T follicular helper cell (primary cell): ENCODE data around the gene TCP11X2.
"Not testable (repeated sequence)": the region's sequence is repeated elsewhere in the genome, so short reads cannot be mapped to it uniquely, and the experiment has no call there.

ENCODE experiments used
- DNase-seq: peaks from one replicate; pipeline ENCODE4 v3.0.0-alpha.2; 2020; ENCODE audit warnings: low read depth
- total RNA-seq, 2 experiments: gene quantifications; one replicate each; lab custom pipeline; 2026; lab: John Stamatoyannopoulos, UW

Gene TCP11X2
- 0 reads per million in 2 experiments for total RNA-seq

DNA sequence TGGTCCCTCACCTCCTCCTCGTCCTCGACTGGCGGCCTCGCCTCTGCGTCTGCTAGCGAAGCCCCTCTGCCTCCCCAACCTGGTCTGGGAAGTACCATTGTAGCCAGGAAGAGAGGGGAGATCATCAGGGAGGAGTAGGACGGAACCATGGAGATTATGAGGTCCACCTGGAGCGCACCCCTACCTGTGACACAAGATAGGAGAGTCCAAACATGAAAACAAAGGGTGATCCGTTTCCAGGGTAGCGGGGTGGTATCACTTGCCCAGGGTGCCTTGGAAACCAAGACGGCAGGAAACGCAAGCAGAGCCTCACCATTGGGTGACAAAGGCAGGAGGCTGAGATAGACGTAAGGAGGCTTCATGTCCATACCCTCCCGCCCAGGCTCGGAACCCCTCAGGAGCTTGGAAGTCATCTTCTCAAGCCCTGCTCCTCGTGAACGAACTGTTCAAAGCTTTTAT is at the start of gene TCP11X2:
TCP11X2 (minus strand) TSS at position 51 of the 459 bp plus-strand sequence.
- DNase-seq = not testable (repeated sequence)

DNA sequence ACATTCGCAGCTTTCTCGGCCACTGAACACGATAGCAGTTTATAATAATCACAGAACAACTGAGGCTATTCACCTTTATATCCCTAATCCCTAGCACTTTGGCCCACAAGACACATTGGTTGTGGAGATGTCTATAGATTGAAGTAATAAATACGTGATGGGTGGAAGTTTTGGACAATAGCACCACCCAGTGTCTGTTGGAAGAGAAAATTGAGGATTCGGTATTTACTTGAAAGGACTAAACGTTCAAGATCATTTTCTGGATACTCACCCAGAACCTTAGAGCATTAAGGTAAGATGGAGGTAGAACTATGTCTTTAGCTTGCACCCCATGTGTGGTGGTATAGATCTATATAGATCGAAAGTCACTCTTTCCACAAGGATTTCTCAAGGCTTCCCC is 45.7 kb upstream of the TCP11X2 start:
- DNase-seq = no peak

DNA sequence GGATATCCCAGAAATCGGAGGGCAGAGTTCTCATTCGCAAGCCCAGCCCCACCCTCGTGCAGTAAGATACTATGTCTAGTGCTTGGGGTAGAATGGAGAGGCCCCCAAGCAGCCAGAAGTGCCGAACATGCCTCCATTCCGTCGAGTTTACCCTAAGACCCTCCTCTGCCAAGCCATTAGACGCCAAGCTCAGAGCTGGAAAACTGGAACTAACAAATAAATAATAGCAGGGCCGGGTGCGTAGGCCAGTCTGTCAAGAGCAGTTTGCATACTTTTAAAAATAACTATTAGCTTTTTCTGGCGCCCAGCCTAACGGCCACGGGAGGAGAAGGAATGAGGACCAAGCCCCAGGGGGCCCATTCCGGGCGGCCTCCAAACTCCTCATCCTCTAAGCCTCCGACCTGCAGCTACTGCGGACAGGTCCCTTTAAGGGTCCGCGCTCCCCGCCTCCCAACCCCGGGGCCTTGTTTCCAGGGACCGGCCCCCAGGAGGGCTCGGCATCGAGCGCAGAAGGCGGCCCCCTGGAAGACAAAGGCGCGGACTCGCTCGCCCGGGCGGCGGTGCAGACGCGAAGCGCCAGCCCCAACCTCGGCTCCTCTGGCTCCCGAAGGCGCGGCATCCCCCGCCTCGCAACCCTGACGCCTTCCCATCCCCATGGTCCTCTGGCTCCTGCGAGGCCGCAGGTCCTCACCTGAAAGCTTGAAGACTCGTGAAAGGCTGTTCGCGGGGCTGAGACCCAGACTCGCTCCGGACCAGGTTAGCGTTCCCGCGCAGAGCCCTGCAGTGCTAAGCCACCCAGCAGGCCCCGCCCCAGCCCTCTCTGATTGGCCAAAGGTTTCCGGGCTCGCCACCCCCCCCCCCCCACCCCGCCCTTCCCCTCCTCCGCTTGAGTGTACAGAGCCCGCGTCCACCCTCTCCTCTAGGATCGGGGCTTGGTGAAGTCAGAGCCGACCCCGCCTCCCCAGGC is 44.6 kb upstream of the TCP11X2 start, which contains the start of gene TMSB15A:
TMSB15A (minus strand) TSS at position 765 of the 967 bp plus-strand sequence.
- peak; percentile 44 for DNase-seq

- no peak for DNase-seq
Observed at GRCh38 chrX:102514536-102514935, 42.9 kb upstream of the TCP11X2 start.

GRCh38 chrX:102498732-102499131 is 27.1 kb upstream of the TCP11X2 start:
- no peak for DNase-seq

DNA sequence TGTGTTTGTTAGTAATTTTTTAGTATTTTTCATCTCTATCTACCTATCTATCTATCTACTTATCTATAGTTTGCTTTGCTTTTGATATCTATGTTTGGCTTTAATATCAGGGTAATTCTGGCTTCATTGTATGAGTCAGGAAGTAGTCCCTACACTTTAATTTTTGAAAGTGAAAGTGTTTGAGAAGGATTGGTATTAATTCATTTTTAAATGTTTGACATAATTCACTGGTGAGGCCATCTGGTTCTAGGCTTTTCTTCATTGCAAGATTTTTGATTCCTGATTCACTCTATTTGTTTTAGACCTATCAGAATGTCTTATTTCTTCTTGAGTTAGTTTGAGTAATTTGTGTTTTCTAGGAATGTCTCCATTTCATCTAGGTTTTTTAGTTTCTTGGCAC is 20.2 kb upstream of the TCP11X2 start:
- no peak for DNase-seq

GRCh38 chrX:102478765-102479164 is 7.2 kb upstream of the TCP11X2 start:
- not testable (repeated sequence) for DNase-seq

GRCh38 chrX:102470215-102470614 is 1.4 kb downstream of the TCP11X2 start:
- DNase-seq = not testable (repeated sequence)

DNA sequence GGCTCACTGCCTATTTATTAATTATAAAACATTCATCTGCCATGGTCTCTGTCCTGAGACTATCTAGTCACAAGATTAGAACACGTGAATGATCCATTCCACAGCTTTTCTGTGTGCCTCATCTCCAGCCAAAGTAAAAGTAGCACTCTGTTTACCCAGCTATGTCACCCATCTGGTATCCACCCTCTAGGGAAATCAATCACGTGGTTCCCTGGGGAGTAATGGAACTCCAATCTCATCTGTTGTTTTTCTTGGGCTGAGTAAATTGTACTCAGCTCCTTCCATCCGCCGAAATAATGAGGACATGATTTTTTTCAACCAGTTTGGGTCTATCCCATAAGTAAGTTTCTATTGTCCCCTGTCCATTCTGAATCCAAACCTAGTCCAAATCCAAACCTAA is 13.0 kb downstream of the TCP11X2 start:
- not testable (repeated sequence) for DNase-seq

DNA sequence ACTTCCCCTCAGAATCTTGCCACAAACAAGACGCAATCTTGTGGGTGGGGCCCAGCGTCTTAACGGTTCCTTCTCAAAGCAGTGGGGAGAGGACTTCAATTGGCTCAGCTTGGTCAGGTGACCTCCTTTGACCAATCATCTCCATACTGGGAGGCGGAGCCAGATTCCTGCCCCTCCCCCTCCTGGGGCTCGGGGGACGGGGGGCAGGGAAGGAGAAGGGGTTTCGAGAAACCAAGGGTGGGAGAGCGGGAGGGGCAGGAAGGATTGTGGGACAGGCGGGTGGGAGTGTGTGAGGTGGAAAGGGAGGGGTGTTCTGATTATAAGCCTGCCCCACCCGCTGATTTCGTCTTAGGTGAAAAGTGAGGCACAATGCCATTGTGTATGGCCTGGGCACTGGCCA is 31.7 kb downstream of the TCP11X2 start, which contains the start of gene NXF2B:
NXF2B (minus strand) TSS at position 101 of the 400 bp plus-strand sequence. CDS start 59,972 bp downstream, outside the sequence.
- not testable (repeated sequence) for DNase-seq

DNA sequence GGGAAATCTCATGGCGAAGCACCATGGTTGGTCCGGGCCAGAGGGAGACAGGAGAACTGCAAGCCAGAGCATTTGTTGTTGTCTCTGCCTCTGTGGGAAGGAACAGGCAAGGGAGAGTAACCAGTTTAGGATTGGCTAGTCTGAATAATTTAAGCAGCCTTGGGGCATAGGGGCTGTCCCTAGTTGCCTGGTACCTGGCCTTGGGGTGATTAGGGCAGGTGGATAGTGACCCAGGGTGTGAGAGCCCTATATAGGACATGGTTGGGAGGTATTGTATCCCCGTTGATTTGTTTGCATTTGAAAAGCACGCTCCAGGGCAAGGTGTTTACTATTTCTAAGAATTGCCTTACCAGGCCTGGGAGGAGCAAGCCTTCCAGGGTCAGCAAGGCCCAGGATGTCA is 57.1 kb downstream of the TCP11X2 start:
- DNase-seq = not testable (repeated sequence)
